Measurements from ENCODE around the gene SCFD2. TPM values are rescaled to one million over a fixed set of nuclear protein-coding genes. Genes with fewer than 3 reads are reported as not detected.

SCFD2 gene
- total RNA-seq, 1 experiment from 2014 or later: 19.2 TPM

DNA sequence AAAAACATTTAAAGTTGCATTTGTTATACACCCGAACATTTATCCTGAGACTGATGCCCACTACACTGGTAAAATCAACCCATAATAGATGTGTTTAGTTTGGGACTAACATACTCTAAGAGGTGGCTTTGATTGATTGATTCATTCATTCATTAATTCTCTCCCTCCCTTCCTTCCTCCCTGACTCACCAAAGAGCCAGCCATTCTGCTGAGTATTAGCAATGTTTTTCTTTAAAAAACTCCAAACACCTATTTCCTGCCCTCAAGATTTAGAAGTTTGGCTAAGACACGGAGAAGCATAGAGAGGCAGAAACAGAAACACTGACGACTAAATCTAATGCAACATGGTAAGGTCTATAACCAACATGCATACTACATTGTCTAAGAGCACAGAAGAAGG, 414.8 kb downstream of the SCFD2 start:
- no peaks in the 10 kb centered on the region for H3K9me3 Mint-ChIP-seq (ENCODE audit: unreplicated experiment)
- intact Hi-C loops (cut with micrococcal nuclease): no loop called here
- H3K27me3 Mint-ChIP-seq (ENCODE audit: insufficient read depth, unreplicated experiment): no peaks in the 10 kb centered on the region
- no peaks in the 10 kb centered on the region for H3K36me3 Mint-ChIP-seq (ENCODE audit: insufficient read depth, unreplicated experiment)
- DNase-seq (ENCODE audit: unreplicated experiment): no peak
- H3K4me1 Mint-ChIP-seq (ENCODE audit: insufficient read depth, unreplicated experiment): no peaks in the 10 kb centered on the region
- TF ChIP-seq, protein P1, sequence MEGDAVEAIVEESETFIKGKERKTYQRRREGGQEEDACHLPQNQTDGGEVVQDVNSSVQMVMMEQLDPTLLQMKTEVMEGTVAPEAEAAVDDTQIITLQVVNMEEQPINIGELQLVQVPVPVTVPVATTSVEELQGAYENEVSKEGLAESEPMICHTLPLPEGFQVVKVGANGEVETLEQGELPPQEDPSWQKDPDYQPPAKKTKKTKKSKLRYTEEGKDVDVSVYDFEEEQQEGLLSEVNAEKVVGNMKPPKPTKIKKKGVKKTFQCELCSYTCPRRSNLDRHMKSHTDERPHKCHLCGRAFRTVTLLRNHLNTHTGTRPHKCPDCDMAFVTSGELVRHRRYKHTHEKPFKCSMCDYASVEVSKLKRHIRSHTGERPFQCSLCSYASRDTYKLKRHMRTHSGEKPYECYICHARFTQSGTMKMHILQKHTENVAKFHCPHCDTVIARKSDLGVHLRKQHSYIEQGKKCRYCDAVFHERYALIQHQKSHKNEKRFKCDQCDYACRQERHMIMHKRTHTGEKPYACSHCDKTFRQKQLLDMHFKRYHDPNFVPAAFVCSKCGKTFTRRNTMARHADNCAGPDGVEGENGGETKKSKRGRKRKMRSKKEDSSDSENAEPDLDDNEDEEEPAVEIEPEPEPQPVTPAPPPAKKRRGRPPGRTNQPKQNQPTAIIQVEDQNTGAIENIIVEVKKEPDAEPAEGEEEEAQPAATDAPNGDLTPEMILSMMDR (IDR thresholded peaks at IDR 0.05; ENCODE audit: unreplicated experiment): no peak
- ChIA-PET CTCF (no interaction called here), POLR2A (no interaction called here)
- no TSS peak for BruUV-seq (replicated peaks)
- H3K4me3 Mint-ChIP-seq (ENCODE audit: unreplicated experiment): no peak overlapping the region
- no peak overlapping the region for H3K27ac Mint-ChIP-seq (ENCODE audit: low read depth, unreplicated experiment)

DNA sequence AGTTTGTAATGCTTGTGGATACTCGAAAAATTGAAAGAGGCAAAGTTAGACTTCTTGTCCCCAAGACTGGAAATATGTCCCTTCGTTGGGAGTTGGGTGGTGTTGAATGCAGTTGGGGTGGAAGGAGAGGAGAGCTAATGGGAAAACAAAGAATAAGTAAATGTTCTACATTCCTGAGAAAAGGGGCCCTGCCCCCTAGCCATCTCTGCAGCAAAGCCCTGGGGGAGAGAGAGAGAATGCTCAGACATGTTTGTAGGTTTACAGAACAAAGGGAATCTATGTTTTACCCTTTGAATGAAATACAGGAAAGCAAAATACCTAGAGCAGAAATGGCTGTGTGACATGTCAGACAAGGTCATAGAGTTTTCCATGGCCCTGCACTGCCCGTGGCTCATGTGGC, 415.6 kb downstream of the SCFD2 start:
- H3K9me3 Mint-ChIP-seq (ENCODE audit: unreplicated experiment): no peaks in the 10 kb centered on the region
- H3K27ac Mint-ChIP-seq (ENCODE audit: low read depth, unreplicated experiment): no peak overlapping the region
- no peaks in the 10 kb centered on the region for H3K27me3 Mint-ChIP-seq (ENCODE audit: insufficient read depth, unreplicated experiment)
- DNase-seq (ENCODE audit: unreplicated experiment): no peak
- BruUV-seq (replicated peaks): no TSS peak
- H3K36me3 Mint-ChIP-seq (ENCODE audit: insufficient read depth, unreplicated experiment): no peaks in the 10 kb centered on the region
- ChIA-PET CTCF (interaction anchor here (0.6 kb wide), 1 partner anchor 737 kb away, joined by 4 read pairs; no protein-coding TSS in a partner anchor), POLR2A (no interaction called here)
- intact Hi-C loops (cut with micrococcal nuclease): no loop called here
- H3K4me1 Mint-ChIP-seq (ENCODE audit: insufficient read depth, unreplicated experiment): no peaks in the 10 kb centered on the region
- no peak overlapping the region for H3K4me3 Mint-ChIP-seq (ENCODE audit: unreplicated experiment)
- TF ChIP-seq, protein P1 (IDR thresholded peaks at IDR 0.05; ENCODE audit: unreplicated experiment): no peak

DNA sequence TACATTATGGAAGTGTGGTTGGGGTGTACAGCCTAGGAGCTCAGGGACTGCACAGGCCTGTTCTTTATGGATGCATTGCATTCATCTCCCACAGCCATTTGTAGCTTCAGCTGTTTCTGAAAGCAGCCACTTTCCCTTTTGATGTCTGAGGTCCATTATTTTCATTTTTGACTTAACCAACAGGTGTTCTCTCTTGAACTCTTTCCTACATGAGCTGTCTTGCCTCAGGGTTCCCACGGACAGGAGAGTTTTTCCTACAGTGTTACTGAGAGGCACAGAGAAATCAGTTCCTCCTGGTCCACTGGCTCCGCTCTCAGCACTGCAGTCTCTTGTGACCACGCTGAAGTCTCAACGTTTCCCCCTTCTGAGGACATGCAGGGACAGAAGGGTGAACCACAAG, 416.5 kb downstream of the SCFD2 start:
- H3K4me1 Mint-ChIP-seq (ENCODE audit: insufficient read depth, unreplicated experiment): no peaks in the 10 kb centered on the region
- no TSS peak for BruUV-seq (replicated peaks)
- no peaks in the 10 kb centered on the region for H3K9me3 Mint-ChIP-seq (ENCODE audit: unreplicated experiment)
- intact Hi-C loops (cut with micrococcal nuclease): no loop called here
- H3K27ac Mint-ChIP-seq (ENCODE audit: low read depth, unreplicated experiment): no peak overlapping the region
- no peak for DNase-seq (ENCODE audit: unreplicated experiment)
- no peak overlapping the region for H3K4me3 Mint-ChIP-seq (ENCODE audit: unreplicated experiment)
- TF ChIP-seq, protein P1 (IDR thresholded peaks at IDR 0.05; ENCODE audit: unreplicated experiment): no peak
- ChIA-PET POLR2A (no interaction called here), CTCF (no interaction called here)
- no peaks in the 10 kb centered on the region for H3K36me3 Mint-ChIP-seq (ENCODE audit: insufficient read depth, unreplicated experiment)
- no peaks in the 10 kb centered on the region for H3K27me3 Mint-ChIP-seq (ENCODE audit: insufficient read depth, unreplicated experiment)

DNA sequence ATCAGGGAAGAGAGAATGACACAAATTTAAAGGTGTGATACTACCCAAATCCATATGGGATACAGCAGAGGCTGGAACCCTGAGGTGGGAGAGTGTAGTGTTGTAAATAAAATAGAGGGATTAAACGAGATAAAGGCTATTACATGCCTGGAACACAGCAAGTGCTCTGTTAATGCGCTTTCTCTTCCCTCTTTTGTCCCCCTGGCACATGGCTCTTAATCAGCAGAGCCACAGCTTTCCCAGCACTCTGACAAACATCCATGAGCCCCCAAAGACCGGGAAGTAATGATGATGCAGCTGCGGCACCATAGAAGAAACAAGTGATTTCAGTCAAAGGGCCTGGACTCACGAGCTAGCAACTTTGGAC, 417.8 kb downstream of the SCFD2 start:
- POLR2A ChIA-PET: no interaction called here
- H3K9me3 Mint-ChIP-seq (ENCODE audit: unreplicated experiment): no peaks in the 10 kb centered on the region
- BruUV-seq (replicated peaks): no TSS peak

More for the DNA sequence above, 417.8 kb downstream of the SCFD2 start:
- Mint-ChIP-seq H3K4me3 (ENCODE audit: unreplicated experiment) (no peak overlapping the region), H3K27ac (ENCODE audit: low read depth, unreplicated experiment) (no peak overlapping the region), H3K27me3 (ENCODE audit: insufficient read depth, unreplicated experiment) (no peaks in the 10 kb centered on the region), H3K4me1 (ENCODE audit: insufficient read depth, unreplicated experiment) (no peaks in the 10 kb centered on the region), H3K36me3 (ENCODE audit: insufficient read depth, unreplicated experiment) (no peaks in the 10 kb centered on the region)
- TF ChIP-seq, protein P1 (IDR thresholded peaks at IDR 0.05; ENCODE audit: unreplicated experiment): no peak
- intact Hi-C loops (cut with micrococcal nuclease): no loop called here
- DNase-seq (ENCODE audit: unreplicated experiment): no peak
- CTCF ChIA-PET: interaction anchor here (0.6 to 0.9 kb wide), 2 partner anchors 36 to 402 kb away, joined by 3 read pairs; no protein-coding TSS in a partner anchor
